HG03378 (cell line): ENCODE measurements around the gene CMC2.

Experiments
- ATAC-seq: cut with Tn5 transposase; IDR thresholded peaks from one replicate; pipeline ENCODE4 v1.9.1; 2021; ENCODE audit warnings: mild to moderate bottlenecking, moderate library complexity; ENCODE audit not compliant: unreplicated experiment

The CMC2 gene

DNA sequence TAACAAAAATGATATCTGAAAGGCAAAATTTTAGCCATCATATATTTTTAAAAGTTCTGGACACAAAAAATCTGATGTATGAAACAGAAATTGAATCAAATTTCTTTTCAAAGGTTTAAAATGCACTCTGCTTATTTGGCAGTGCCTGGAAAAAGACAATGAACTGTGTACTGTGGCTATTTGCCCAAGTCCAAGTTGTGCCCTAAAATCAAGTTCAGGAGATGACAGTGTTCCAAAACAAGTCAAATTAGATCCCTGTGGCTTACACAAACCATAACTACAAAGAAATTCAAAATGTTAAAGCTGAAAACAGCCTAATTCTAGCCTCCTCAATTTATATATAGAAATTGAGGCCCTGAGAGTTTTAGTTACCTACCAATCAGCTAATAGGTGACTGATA is 25.6 kb downstream of the CMC2 start:
- no peak for ATAC-seq

DNA sequence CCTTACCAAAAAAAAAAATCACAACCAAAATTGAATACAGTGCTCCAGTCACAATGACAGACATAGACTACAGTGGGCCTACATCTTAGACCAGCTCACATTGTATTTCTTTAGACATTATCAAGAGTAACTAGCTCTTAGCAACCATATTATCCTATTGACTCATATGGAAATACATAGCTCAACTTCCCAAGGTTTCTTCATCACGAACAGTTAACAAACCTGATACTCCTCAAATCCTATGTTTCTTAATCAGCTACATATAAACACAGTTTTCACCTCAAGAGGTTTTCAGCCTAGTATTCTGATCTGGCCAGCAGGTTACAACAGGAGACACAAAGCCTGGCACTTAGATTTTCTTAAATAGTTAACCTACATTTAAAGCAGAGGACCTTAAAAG is 29.7 kb downstream of the CMC2 start:
- ATAC-seq = no peak

DNA sequence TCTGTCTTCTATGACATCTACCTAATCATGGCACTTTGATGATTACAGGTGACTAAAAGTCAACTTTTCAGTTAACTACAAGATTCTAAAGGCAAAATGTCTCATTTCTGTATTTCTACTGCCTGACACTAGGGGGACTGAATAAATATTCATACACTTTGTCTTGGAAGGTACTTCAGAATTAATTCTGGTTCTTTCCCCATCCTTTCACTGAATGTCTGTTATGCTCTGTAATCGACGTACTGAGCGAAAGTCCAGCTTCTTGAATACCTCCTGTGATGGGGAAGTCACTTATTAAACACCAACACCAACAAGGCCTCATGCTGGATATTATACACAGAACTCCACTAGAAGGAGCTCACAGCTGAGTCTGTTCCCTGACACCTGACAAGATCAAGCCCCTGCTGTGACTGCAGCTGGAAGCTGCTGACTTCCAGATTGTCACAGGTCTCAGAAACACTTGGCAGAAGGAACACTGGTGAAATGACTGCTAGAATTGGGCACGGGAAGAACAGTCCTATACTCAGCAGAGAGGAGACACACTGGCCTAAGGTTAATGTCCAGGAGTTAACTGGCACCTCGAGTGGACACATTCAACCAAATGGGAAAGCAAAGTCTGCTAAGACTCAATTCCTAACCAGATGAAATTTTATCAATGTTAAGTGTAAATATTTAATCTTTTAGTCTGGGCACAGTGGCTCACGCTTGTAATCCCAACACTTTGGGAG is 31.9 kb downstream of the CMC2 start:
- ATAC-seq = no peak

DNA sequence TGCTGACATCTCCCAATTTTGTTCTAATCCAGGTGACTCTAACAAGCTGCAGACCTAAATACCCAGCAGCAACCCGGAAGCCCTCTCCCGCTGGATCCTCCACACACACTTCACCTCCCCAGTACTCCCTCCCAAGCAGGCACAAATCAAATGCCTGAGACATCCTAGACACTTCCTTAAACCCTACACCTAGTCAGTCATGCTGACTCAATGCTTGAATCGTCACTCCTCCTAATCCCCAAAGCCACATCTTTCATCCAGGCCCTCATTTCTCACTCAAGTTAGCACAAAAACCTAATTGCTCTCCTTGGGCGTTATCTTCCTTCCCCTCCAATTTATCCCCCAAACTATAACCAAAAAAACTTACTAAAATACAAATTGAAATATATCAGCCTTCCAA is 32.7 kb downstream of the CMC2 start:
- no peak for ATAC-seq

DNA sequence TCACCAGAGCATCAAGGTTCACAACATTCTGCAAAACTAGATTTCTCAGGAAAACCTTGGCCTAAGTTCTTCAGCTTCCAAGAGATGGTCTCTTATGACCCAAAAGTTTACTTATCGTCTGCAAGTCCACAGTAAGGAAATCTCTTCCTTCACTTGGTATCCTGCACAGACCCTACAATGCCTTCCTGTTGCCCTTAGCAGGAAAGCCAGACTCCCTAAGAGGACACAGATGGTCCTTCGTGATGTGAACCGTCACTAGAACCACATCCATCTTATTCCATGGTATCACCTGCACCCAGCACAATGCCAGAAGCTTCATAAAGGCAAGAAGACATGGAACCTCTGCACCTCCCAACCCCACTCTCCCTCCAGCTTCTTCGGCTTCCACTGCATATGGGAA is 34.1 kb downstream of the CMC2 start:
- no peak for ATAC-seq

DNA sequence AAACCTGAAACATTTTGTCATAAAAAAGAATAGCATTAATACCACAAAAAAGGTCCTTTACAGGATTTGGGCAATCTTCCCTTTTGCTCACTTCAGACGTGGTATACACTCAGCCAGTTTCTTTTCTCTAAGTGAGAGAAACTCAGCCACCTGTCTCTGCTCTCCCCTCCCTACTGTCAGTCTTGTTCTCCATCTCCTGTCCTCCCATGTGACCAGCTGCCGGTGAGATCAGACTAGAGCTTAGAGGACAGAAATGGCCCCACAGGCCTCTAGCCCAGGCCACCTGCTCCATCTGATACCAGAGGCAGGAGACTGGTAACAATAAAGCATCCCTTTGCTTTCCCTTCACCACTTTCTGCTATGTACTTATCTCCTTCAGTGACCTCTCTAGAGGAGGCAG is 34.9 kb downstream of the CMC2 start:
- no peak for ATAC-seq

DNA sequence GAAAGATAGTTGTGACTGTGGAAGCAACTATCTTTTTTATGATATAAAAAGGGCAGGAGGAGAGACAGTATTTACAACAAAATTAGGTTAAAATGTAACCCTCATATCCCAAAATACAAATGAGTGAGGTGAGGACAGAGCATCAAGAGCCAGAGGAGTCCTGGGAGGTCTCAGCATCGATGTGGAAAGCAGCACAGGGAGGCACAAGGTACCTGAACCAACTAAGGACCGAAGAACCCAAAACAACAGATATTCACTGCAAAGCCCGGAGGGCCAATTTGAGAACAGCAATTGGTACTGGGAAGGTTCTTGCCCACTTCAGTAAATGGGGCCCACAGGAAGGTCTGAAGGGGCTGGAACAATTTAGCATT is 37.6 kb downstream of the CMC2 start:
- ATAC-seq = no peak

DNA sequence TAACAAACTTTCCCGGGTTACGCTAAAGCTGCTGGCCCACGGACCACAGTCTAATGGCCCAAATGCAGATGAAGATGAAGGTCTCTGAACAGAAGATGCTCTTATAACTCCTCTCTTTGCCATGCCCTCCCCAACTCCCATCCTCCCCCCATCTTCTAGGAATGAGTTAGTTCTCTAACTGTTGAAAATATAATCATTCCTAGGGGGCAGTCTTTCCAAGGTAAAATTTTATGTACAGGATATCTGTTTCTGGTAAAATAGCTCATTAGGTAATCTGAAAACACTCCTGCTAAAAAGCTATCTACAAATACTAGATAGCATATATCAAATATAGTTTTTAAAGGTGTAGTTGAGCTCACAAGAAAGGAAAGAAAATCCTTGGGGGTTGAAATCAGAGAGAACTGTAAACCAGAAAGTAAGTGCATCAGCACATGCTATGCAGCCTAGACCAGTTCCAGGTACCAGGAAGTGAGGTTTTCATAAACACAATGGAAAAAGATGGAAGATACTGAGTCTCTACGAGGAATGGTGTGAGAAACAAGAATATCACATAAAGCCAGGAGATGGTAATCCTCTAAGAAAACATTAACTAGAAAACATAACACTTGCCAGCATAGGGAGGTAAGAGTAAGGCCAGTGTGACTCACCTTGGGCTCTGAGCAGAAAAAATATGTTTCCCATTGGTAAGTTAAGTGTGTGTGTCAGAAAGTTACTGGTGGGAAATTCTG is 38.1 kb downstream of the CMC2 start:
- no peak for ATAC-seq

DNA sequence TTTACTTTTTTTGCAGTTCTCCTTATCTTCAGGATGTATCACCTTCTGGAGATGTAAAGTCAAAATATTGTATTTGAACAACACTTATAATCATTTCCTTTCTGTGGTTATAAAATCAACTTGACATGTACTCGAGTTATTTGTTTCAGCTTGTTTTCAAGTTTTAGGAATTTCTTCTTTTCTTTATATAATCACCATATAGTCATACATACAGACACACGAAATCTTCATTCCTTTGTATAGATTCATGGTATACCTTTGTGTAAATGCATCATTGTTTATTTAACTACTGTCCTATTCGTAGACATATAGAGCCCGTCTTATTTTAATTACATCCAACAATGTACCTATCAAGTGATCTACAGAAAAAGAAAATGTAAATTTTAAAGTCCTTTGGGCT is 40.1 kb downstream of the CMC2 start:
- no peak for ATAC-seq

DNA sequence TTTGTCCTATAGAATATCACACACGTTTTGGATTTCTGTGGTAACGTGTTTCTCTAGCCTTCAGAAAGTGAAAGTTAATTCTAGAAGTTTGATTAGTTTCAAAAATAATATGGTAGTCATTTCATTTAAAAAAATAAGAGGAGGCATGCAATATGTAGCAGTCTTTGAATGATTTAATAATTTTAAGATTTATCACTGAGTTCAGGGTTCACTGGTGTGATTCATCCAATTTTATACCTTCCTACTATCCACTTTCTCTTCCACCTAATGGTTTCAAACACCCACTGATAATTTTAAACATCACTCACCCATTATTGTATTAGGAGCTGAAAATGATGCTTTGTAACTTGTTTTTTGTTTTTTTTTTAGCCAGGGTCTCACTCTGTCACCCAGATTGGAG is 42.3 kb downstream of the CMC2 start:
- ATAC-seq = no peak

DNA sequence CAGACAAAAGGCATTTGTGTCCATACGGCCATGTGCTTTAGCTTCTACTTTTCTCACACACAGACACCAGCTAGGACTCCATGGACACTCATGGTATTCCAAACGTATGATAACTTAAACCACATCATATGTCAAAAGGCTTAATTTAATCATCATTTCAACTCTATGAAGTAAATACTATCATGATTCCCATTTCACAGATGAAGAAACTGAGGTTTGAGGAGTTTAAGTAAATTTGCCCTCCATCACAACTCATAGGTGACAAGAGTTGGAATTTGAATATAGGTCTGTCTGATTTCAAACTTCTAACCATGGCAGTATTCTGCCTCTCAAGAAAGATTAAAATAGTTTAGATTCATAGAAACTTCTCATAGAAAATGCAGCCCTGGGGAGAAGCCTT is 43.8 kb downstream of the CMC2 start:
- ATAC-seq = no peak

DNA sequence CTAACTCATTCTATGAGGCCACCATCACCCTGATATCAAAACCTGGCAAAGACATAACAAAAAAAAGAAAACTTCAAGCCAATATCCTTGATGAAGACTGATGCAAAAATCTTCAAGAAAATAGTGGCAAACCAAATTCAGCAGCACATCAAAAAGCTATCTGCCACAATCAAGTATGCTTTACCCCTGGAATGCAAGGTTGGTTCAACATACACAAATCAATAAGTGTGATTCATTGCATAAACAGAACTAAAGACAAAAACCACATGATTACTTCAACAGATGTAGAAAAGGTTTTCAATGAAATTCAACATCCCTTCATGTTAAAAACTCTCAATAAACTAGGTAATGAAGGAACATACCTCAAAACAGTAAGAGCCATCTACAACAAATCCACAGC is 48.4 kb downstream of the CMC2 start:
- ATAC-seq = no peak

DNA sequence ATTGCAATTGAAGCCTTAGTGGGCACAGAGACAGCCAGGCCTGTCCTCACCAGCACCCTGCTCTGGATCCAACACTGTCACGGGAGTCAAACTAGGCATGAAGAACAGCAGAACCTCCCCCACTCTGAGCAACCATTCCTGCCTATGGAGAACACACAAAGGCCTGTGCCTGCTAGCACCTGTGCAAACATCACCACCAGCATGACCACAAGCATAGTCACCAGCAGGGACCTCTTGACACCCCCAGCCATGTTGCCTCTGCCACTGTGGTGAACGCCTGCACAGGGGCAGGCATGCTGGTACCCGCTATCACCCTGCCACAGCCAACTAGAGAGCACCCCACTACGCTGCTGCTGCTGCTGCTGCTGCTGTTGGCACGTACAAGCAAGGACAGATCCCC is 51.7 kb downstream of the CMC2 start:
- ATAC-seq = no peak

DNA sequence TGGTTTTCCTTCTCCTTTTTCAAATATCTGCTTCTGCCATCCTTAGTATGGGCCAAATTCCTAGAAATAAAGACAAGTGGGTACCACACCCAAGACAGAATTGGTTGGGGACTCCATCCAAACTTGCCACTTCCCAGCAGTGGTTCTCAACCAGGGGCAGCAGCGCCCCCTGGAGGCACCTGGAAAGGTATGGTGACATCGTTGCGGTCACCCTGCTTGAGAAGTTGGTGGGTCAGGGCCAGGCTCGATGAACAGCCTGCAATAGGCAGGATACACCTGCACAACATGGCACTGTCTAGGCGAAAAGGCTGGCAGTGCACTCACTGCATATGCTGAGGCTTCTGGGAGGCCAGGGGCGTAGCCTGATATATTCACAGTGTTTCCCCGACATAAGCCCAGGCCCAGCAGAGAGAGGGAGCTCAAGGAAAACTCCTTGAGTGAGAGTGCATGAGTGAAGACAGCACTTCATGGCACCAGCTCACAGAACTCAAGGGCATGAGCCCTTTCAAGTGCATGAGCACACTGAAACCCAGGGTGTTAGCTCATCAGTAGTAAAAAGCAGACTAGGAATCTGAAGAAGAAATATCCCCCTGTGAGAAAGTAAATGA is 57.7 kb downstream of the CMC2 start:
- no peak for ATAC-seq

DNA sequence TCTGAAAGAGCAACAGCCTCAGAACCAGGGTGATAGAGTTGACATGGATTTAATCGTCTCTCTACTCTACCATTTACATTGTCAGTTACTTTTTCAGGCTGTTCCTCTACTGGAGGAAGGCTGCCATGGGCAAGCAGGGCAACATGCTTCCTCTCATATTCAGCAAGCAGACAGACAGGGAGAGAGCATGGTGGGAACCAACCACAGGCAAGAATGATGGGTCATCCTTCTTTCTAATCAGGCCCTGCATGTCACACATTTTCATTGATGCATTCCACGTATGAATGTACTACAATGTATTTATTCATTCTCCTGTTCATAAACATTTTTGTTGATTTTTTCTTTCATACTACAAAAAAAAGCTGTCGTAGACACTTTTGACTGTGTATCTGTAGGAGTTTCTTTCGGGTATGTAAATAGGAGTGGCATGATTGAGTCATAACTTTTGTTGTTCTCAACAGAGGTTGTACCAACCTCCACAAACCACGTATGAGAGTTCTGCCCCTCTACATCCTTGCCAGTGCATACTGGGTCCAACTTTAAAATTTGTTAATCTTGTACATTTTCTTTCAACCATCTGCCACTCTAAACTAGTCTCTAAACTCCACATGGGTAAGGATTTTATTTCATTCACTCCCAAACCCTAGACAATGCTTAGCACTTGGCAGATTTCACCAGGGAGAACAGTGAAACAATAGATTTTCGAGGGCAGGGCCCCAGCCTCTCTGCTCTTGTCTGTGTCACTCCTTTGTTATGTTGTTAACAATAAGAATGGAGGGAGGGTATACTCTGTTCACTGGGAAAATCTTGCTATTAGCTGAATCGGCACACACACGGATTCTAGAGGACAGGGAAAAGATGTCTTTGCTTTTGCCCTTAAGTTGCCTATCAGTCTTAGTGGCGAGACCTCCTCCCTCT is 58.7 kb downstream of the CMC2 start:
- no peak for ATAC-seq

DNA sequence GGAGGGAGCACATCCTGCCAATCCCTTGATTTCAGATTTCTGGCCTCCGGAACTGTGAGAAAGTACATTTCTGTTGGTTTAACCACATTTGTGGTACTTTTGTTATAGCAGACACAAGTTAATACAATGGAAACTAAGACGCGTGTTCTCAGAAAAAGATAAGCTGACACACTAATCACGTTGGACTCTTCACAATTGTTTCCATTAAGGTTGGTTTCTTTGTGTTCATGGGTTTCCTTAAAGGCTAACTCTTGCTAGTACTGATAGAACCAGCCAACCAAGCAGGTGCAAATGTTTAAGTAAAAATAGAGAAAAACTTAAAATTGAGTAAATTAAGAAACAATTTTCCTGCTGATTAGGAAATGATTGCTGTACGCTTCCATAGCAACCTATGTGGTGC is 59.4 kb downstream of the CMC2 start:
- no peak for ATAC-seq

DNA sequence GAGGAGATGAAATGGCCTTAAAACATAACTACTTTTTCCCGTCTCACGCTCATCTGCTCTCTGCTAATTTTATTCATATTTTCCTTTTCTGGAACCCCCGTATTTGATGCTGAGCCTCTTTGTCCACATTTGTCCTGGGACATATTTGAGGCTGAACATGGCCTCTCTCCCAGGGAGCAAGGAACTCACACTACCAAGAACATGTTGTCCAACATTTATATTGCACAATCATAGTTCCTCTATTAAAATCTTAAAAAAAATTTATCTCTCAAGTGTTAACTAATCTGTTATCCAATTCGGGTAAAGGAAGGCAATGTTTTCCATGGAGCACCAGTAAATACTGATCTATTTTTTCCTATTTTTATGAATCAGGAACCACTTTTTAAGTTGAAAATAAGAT is 60.2 kb downstream of the CMC2 start:
- ATAC-seq = no peak

DNA sequence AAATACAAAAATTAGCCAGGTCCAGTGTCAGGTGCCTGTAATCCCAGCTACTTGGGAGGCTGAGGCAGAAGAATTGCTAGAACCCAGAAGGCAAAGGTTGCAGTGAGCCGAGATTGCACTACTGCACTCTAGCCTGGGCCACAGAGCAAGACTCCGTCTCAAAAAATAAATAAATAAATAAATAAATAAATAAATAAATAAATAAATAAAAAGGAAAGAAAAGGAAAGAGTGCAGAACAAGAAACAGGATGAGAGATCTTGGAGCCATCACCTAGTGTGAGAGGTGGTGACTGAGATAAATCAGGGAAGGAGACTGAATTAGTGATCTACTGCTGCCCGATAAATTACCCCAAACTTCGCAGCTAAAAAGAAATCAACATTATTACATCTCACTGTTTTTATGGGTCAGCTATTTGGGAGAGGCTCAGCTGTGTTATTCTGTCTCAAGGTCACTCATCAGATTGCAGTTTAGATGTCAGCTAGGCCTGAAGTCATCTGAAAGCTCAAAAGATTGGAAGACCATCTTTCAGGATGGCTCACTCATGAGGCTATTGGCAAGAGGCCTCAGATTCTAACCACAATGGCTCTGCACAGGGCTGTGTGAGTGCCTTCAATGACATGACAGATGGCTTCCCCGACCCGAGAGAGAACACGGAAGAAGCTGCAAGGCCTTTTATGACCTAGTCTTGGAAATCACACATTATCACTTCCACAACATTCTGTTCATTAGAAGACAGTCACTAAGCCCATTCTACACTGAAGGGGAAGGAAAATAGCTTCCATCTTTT is 66.4 kb downstream of the CMC2 start:
- no peak for ATAC-seq

DNA sequence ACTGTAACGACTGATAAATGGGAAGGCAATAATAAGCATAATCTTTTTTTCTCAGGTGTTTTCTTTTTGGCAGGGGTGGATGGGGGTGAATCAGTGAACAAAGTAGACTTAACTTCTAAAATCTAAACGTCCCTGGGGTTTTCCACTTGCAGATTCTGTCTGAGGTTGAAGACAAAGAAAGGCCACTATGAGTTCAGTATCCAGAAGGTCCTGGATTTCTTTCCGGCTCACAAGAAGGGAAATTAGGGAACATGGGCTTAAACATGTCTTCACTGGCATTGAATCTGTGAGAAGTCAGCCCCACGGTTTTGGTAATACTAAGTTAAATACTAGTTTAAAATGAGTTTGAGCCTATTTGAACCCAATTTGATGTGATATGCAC is 67.8 kb downstream of the CMC2 start:
- no peak for ATAC-seq

DNA sequence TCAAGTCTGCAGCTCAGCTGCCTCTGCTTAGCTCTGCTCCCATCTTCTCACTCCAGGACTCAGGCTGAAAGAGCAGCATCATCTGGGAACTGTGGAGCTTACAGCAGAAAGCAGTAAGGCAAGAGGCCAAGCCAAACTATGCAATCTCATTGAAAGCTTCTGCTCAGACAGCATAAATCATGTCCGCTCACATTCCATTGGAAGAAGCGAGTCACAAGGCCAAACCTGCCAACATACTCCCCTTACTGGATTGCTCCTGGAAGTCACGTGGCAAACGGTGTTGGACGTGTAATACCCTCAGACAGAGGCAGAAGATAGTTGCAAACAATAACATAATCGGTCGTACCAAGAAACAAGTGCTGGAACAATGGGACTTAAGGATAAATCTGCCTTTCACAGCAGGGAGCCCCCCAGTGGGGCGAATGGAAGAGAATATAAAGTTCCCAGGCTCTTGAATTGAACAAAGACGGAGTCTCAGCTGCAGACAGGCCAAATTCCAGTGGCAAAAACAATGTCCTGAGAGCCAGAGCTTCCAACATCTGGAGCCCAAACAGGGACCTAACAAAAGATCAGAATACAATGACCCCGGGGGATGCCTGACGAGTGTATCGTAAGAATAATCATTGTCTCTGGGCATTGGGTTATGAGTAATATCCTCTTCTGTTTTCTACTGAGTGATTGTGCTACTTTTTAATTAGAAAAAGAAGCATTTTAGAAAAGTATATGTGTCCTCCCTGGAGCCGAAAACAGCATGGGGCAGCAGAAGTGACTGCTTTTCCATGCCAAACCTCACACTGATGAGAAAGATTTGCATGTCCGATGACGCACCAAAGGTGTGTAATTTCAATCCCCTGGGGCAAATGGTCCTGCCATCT is 68.4 kb downstream of the CMC2 start:
- no peak for ATAC-seq
